Left cardiac atrium (tissue), 2 donors: ENCODE results near the gene CEP85L. TPM values are rescaled to one million over a fixed set of nuclear protein-coding genes. Genes with fewer than 3 reads are reported as not detected.

Experiments used
- total RNA-seq, 2 donors: library from RNA; stranded (reverse); fragmentation: NEBNext Ultra II Directional; extraction: Animal tissue kit (Norgen Biotek cat#: 25700); gene quantifications; one replicate each; pipeline ENCODE4 v1.2.1, GENCODE V29; 2021
- donor health status: DM: no; HTN: yes; CAD: no; lungs with severe emphysema.
- donor health status: DM: yes; HTN: yes; CAD: no.

The CEP85L gene
- total RNA-seq, 2 donors from 2014 or later = 8.5 TPM

Other genes with a start within 250 kb of the CEP85L start
- gene PLN, start 103.3 kb downstream of the CEP85L start, total RNA-seq = 1,000 to 10,000 TPM in 1 of 2 donors, 100 to 1,000 TPM in 1; 673 to 1,029 TPM
- gene ASF1A, start 242.6 kb upstream of the CEP85L start, total RNA-seq = 10 to 100 TPM; 17.1 to 19.2 TPM